SKM-1 treated with dmso at 0.1 percent for 144 hours (cell line): ENCODE measurements around the gene GSTO2.

Experiments
- DNase-seq: peaks from one replicate; lab custom pipeline; 2025; ENCODE audit not compliant: unreplicated experiment; lab: John Stamatoyannopoulos, UW

Gene GSTO2

GRCh38 chr10:104253606-104254410 is 15.2 kb upstream of the GSTO2 start:
- no peak for DNase-seq

GRCh38 chr10:104254493-104255310 is 14.3 kb upstream of the GSTO2 start, which contains the start of gene GSTO1:
TSS of gene GSTO1 (plus strand) at chr10:104254892. CDS start at chr10:104254929, 37 bp downstream.
- peak; percentile 86 for DNase-seq

GRCh38 chr10:104255311-104255981 is 13.5 kb upstream of the GSTO2 start:
- DNase-seq: peak; percentile 82

GRCh38 chr10:104256335-104256961 is 12.5 kb upstream of the GSTO2 start:
- no peak for DNase-seq

GRCh38 chr10:104257235-104257634 is 11.7 kb upstream of the GSTO2 start:
- no peak for DNase-seq

- DNase-seq: no peak
These were observed 10.8 kb upstream of the GSTO2 start for GRCh38 chr10:104258209-104258608.

- DNase-seq: no peak
These were observed 9.5 kb upstream of the GSTO2 start for GRCh38 chr10:104259456-104259855.

GRCh38 chr10:104259999-104260774 is 8.8 kb upstream of the GSTO2 start:
- no peak for DNase-seq

- no peak for DNase-seq
These were observed 8.2 kb upstream of the GSTO2 start for GRCh38 chr10:104260775-104261115.

- DNase-seq: no peak
These were observed 6.9 kb upstream of the GSTO2 start for GRCh38 chr10:104262055-104262454.

GRCh38 chr10:104264783-104265182 is 4.2 kb upstream of the GSTO2 start:
- no peak for DNase-seq

GRCh38 chr10:104267721-104268404 is 1.1 kb upstream of the GSTO2 start:
- DNase-seq: no peak

GRCh38 chr10:104268405-104268712 is 625 bp upstream of the GSTO2 start:
- no peak for DNase-seq

GRCh38 chr10:104273286-104273685 is 4.3 kb downstream of the GSTO2 start:
- no peak for DNase-seq

- DNase-seq: no peak
These were observed 5.1 kb downstream of the GSTO2 start for GRCh38 chr10:104273899-104274575.

- peak; percentile 43 for DNase-seq
These were observed 6.1 kb downstream of the GSTO2 start for GRCh38 chr10:104274762-104275721.

GRCh38 chr10:104276192-104276591 is 7.2 kb downstream of the GSTO2 start:
- DNase-seq: no peak

- DNase-seq: no peak
These were observed 8.8 kb downstream of the GSTO2 start for GRCh38 chr10:104277785-104278184.
